Liver (tissue), 3 donors: ENCODE measurements around the gene SLC7A6.

ENCODE experiments used
- CTCF ChIP-seq: fragments of 150-350 bp; IDR thresholded peaks from 2 replicates; pipeline ENCODE4 v1.5.1; 2017; ENCODE audit warnings: improper control_type of control experiment, low read depth, low read length; ENCODE audit not compliant: missing input control
- EGR1 ChIP-seq, 2 donors: IDR thresholded peaks; 2 replicates each; pipeline ENCODE4 v1.6.1; 2016 to 2018; ENCODE audit warnings: antibody characterized with exemption in 2 of 2, low read depth in 2 of 2
- RAD21 ChIP-seq, 2 donors: IDR thresholded peaks; 2 replicates each; pipeline ENCODE4 v1.6.1; 2016; ENCODE audit warnings: antibody characterized with exemption in 2 of 2, mild to moderate bottlenecking in 2 of 2
- REST ChIP-seq: IDR thresholded peaks from 2 replicates; pipeline ENCODE4 v1.6.1; 2016; ENCODE audit warnings: antibody characterized with exemption, mild to moderate bottlenecking
- YY1 ChIP-seq: IDR thresholded peaks from 2 replicates; pipeline ENCODE4 v1.6.1; 2016; ENCODE audit warnings: antibody characterized with exemption, mild to moderate bottlenecking
- donor health status: healthy.
- donor health status: healthy.

- TF ChIP-seq CTCF (no peak), REST (no peak), EGR1 (IDR thresholded peaks at IDR 0.05; ENCODE audit: low read depth in 2 of 2) (no peak), YY1 (no peak), RAD21 (IDR thresholded peaks at IDR 0.05) (no peak)
Observed at GRCh38 chr16:68255712-68256111, 8.6 kb upstream of the SLC7A6 start.
